Measurements from ENCODE around the gene SLX4IP. TPM values are rescaled to one million over a fixed set of nuclear protein-coding genes. Genes with fewer than 3 reads are reported as not detected.

The SLX4IP gene
- total RNA-seq, 2 donors from 2014 or later, result 1.8 to 3.3 TPM

DNA sequence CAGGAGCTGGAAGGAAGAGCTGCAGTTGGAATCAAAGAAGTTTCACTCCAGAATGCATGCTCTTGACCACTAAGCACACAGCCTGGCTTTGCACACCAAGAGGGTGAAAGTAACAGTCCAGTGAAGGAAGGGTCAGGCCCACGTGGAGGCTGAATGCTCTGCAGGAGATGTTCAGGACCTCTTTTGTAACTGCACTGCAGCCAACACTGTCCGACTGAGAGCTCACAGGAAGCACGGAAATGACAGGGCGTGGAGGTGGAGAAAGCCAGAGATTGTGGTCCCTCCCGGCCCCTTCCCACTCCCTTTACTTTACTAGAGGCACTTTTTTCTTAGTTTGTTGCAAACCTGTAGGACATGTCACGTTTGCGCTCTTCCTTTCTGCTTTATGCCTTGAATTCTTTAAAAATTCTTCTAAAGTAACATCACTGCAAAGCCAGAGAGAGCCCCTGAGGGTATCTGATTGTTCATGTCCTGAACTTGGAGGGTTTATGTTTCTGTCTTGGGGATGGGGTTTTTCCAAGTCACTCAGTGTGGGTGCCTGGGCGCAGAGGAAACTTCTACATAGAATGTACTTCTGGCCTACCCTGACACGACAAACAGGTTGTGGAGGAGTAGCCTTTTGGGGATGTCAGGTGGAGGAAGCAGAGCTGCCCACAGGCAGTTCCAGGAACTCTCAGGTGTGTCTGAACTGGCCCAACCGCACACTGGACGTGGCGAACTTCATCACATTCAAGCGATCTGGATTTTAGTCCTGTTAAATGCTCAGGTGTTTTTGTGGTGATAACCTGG, 197.8 kb downstream of the SLX4IP start:
- intact Hi-C loops (cut with DNase I), result no loop called here
- no peak for DNase-seq (ENCODE audit: low spot score)

DNA sequence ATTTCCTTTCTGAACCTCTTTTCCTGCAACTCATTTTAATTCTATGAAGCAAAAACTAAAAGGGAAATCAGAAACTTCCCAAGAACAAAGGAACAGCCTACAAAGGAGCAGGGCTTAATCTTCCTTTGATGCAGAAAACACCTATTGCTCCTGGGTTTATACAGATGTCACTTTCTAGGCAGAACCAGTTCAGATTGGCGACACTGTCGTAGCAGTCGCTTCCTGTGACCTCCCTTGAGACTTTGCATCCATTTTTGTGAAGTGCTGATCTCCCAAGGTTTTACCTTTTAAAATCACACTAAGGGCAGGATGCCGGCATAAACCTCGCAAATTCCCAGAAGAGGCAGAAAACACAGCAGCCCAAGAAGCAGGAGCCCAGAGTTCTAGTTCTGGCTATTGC, 198.6 kb downstream of the SLX4IP start:
- no peak for DNase-seq (ENCODE audit: low spot score)
- intact Hi-C loops (cut with DNase I), result no loop called here

DNA sequence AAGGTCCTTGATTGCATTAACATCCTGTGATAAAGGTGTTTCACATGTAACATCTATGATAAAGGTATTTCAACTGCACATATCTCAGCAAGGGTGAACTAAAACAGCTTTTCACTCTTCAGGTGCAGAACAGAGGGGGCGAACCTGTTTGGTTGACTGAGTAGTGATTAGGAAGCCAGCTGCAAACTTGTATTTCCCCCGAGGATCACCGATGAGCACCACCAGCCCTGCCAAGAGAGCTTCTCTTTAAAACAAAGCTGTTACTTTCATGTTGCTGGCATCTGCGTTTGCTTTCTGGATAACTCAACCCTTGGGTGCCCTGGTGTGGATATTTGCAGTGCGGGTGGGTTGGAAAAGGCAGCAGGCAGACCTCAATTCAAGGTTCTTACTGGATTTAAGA, 199.1 kb downstream of the SLX4IP start:
- no peak for DNase-seq (ENCODE audit: low spot score)
- intact Hi-C loops (cut with DNase I), result no loop called here

DNA sequence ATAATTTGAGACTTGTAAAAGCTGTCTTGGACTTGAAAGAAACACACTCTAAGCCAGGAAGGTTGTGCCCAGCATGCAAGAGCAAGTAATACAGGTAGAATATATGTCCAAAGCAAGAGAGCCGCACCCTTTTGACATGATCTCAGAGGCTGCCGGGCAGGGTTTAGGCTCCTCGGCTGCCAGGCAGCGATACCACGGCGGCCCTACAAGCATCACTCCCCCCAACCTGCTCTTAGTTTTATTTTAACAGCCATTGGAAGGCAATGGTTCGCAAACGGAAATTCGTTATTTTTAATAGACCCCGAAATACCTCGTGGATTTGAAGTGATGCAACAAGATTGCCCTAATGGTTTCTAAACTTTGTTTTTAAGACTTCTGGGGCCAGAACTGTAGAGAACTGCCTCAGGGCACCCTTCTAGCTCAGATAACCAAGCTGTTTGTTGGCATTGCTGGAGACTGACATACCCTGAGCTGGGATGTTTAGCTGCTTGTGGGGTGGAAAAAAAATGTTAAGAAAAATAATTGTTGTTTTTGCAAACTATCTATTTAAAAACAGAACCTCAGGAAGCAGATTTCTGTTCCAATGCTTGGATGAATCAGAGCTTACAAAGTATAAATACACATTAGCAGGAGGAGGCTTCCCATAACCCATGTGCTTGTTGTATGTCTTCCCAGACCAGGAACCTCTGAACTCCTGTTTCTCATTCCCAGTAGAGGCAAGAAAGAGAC, 199.7 kb downstream of the SLX4IP start:
- intact Hi-C loops (cut with DNase I), result no loop called here
- DNase-seq (ENCODE audit: low spot score), result no peak

DNA sequence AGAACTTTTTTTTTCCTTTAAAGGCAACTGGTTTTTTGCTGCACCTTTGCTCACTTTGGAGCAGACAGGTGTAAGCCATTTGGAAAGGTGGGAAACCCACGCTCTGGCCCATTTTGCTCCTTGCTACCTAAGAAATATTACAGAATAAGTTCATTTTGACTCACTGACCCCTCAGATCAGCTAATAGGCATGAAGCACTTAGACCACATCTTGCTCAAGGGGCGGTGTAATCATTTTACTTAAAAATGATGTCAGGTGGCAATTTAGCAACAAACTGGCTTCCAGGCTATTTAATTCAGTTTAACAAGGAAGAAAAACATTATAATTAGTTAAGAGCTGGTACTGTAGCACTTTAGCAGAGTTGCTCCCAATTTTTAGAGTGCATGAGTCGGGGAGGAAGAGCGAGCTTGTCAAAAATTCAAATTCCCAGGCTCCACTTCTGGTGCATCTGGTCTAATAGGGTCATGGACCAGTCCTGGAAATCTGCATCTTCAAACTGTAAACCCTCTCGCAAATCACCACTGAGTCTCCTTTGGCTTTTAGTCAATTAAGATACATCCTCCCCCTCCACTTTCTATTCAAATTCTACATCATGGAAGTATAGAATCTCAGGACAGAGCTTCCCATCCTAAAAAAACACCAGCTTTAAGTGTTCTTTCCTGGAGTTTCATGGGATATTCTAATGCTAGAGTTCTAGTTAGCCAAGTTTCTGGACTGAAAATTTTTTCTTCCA, 200.5 kb downstream of the SLX4IP start:
- DNase-seq (ENCODE audit: low spot score), result no peak
- intact Hi-C loops (cut with DNase I), result no loop called here

DNA sequence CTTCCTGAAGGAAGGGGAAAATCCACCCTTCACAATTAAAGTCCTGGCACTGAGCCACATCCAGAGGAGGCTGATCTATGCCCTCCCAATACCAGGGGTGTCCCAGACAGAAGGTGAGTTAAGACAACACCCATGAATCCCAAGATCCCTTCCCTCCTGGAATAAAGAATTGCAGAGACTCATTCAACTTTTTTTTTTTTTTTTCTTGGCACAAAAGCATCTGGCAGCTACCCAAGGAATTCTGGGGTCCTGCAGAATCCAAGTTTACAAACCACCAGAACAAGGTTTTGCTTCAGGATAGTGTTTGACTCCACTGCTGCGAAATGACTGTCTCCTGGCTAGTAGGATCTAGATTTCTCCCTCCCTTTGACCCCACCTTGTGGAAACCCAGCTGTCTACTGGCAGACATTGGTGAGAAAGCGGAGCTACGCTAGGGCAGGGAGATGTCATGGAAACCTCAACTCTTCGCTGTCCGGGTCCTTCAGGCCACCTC, 201.3 kb downstream of the SLX4IP start:
- intact Hi-C loops (cut with DNase I), result no loop called here
- no peak for DNase-seq (ENCODE audit: low spot score)

DNA sequence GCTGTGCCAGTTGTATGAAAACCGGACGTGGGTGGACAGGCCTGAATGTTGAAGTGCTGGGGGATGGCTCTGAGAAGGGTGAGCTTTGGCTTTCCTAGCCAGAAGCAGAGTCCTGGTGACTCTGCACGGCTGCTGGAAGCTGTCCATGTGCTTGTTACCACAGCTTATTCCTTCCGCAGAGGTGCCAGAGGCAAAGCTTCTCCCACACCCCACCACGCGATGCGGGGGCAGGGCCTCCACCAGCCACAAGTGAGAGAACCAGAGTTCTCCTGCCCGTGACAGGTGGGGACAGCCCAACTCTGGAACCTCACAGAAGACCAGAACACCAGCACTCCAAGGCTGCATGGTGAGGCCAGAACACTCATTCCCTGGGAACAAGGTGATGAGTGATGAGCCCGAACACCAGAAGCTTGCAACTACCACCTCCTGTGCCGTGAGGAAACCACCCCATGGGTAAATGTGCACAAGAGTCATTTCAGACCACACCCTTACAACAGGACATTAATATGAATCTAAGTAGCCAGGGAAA, 202.0 kb downstream of the SLX4IP start:
- DNase-seq (ENCODE audit: low spot score), result peak; percentile 89
- intact Hi-C loops (cut with DNase I), result no loop called here

DNA sequence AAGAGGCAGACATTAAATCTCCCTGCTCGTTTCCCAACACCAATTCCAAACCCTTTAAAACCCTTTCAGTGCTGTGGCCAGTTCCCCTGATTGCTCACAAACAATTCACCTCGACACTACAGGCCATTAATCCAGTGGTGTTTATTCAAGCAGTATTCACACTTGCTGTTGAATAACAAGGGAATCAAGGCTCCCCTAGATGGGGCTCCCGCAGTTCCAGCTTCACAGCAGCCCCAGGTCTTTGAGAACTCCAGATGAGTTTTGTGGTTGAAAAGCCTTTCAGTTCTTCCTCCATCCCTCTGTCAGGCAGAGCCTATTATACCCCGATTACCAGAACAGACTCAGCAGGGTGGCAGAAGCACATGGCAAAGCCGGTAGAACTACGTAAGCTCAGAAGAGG, 202.5 kb downstream of the SLX4IP start:
- no peak for DNase-seq (ENCODE audit: low spot score)
- intact Hi-C loops (cut with DNase I), result no loop called here

DNA sequence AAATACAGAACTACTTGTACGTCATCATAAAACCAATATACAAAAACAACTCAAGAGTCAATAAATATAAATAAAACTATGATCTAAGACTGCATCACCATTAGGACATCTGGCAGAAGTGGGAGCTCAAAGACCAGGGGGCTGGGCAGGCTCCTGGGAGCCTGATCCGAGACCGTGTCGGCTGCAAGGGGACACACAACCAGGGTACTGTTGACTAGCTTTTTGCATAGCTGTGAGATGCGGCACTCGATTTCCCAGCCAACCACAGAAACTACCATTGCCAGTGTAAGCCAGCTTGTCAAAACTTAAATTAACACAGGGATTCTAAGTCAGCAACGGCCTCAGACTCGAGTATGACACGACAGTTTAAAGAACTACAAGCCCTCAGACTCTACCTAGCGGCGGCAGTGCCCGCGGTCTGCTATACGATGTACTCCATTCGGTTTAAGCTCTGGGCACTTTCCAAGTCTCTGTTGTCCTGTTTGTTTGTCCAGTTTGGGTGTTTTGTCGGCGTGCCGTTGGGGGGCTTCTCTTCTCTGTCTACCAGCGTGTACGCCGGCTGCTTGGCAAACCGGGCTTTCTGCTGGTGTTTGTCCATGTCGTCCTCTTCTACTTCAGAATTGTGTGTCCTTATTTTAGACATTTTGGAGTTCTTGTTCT, 204.1 kb downstream of the SLX4IP start:
- no peak for DNase-seq (ENCODE audit: low spot score)
- intact Hi-C loops (cut with DNase I), result no loop called here

DNA sequence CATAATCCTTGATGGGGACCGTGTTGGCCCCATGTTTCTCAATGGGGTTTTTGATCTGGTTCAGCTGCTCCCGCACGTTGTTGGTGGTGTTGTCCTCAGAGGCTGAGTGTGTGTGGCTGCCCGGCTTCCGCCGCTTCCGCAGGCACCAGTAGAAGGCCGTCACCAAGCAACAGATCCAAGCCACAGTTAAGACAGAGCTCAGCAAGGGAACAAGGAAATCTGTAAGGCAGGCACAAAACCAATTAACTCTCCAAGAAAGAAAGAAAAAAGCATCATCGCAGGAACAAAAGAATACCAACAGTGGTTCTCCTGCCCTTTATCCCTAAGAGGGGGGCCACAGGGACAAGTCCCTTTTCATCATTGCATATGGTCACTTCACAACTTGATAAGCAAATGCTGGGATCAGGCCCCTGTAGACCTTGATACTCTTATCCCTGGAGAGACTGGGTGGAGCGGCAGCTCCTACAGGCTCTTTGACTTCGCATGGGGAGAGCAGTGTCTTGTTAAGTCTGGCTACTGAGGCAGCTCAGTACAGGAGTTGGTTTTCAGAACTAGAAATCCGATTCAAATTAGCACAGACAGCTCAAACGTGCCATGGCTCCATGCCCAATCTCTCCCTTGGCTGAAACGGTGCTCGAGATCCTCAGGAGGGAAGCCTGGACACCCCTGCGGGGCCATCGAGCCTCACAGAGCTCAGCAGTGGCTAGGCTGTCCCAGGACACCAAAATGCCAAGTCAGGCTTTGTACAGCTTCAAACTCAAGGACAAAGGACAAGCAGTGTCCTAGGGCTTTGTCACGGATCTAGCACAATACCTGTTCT, 204.8 kb downstream of the SLX4IP start:
- intact Hi-C loops (cut with DNase I), result no loop called here

DNA sequence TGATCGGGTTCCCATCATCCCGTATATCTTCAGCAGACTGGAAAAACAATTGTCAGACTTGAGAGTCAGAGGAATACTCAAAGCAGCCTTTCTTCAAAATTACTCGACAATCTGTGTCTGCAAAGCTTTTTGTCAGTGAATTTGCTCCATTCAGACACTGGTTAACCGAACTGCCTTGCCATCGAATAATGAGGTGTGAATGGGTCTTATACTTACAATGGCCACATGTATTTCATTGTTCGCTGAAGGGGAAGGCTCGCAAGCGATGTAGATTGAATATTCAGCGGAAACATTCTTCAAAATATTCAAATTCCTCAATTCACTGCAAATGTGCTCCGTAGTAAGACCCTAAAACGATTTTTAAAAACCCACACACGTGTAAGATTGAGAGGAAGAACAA, 205.8 kb downstream of the SLX4IP start:
- no peak for DNase-seq (ENCODE audit: low spot score)
- intact Hi-C loops (cut with DNase I), result no loop called here

More for the DNA sequence above, 204.8 kb downstream of the SLX4IP start:
- no peak for DNase-seq (ENCODE audit: low spot score)

DNA sequence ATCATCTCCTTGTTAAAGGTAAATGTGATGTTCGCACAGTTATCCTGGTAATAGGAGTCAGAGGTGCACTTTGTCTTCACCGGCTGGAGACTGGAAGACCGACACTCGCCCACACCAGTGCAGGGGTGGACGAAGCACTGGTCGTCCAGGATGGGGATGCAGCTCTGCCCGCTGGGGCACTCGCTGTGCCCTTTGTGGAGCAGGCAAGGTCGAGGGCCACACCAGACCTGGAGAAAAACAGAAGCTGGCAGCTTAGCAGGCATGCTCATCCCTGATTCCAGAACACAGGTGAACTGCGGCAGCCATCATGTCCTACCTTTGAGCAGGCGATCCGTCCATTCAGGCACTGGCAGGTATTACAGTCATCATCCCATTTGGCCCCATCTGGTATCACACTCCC, 206.4 kb downstream of the SLX4IP start:
- intact Hi-C loops (cut with DNase I), result no loop called here
- DNase-seq (ENCODE audit: low spot score), result no peak

DNA sequence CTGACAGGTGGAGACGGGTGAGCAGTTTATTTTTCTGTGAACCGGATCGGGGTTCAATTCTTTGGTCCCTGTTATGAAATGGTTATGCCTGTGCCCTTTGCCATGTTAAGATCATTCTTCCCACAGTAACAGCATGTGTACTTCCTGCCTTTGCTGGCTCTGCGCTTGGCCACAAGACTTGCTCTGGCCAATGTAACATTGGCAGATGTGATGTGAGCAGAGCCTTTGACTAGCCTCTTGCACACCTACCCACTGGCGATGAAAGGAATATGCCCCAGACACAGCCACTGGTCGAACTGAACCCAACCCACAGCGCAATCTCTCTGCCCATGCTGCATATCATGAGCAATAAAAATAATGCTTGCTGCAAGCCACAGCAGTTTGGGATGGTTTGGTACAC, 206.8 kb downstream of the SLX4IP start:
- intact Hi-C loops (cut with DNase I), result no loop called here

DNA sequence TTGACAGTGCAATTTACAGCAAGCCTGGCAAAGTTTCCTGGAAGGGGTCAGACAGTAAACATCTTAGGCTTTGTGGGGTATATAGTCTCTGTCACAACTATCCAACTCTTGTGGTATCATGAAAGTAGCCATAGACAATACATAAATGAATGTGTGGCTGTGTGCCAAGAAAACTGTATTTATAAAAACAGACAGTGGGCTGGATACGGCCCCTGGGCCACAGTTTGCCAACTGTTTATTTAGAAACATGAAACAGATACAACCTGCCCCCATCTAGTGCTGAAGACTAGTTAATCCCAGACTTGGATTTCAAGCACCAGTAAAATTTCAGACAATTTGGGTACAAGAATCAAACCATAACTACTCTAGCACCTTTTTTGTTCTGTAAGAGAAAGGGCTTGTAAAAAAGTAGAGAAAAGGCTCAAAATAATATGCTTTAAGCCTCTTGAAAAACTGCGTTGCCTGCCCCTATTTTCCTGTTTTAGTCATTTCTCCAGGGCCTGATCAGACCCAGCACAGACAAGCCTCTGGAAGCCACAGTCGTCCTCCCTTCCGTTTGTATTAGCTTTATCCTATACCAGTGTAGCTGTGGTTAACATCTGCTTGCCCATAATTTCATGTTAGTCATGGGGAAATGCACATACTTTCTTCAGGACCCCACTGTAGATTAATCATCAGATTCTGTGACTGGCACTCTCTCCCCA, 207.9 kb downstream of the SLX4IP start:
- DNase-seq (ENCODE audit: low spot score), result no peak
- intact Hi-C loops (cut with DNase I), result no loop called here

More for the DNA sequence above, 206.8 kb downstream of the SLX4IP start:
- DNase-seq (ENCODE audit: low spot score), result no peak

DNA sequence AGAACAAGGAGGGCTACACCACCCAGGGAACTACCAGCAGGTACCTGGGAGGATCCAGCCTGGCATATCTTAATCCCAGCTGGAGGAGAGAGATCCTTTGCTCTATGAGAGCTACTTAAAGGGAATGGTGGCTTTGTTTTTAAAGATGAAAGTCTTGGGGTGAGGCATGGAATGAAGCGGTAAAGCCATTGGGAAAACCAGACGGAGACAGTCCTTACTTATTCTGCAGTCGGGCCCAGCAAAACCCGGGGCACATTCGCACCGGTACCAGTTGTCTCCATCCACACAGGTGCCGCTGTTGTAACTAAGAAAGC, 208.4 kb downstream of the SLX4IP start:
- intact Hi-C loops (cut with DNase I), result no loop called here
- DNase-seq (ENCODE audit: low spot score), result no peak

DNA sequence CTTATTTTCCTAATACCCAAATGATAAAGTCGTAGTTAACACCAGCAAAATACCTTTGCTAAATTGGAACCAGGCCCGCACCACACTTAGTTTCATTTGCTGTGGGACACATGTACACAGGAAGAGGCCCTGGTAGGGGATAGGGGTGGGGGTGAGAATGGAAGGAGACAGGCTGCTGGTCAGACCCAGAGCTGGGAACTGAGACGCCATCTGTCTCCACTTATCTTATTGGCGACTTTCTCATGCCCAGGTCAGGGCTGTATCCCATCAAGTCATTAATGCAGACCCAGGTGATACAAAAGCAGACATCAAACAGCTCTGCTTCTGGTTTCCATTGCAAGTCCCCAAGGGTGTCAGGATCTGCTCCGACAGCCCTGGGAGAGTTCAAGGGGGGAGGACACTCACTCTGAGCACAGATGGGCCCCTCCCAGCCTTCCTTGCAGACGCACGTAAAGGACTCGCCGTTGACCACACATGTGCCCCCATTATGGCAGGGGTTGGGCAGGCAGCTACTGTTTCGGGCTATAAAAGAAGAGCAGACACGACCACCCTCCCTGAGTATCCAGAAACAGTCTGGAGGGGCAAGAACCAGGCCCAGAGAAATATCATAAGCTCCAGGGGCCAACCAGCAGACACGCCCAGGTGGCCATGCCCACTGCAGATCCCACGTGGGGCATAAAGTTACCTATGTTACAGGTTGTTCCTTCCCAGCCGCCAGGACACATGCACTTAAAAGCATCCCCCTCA, 209.5 kb downstream of the SLX4IP start:
- DNase-seq (ENCODE audit: low spot score), result no peak
- intact Hi-C loops (cut with DNase I), result no loop called here

DNA sequence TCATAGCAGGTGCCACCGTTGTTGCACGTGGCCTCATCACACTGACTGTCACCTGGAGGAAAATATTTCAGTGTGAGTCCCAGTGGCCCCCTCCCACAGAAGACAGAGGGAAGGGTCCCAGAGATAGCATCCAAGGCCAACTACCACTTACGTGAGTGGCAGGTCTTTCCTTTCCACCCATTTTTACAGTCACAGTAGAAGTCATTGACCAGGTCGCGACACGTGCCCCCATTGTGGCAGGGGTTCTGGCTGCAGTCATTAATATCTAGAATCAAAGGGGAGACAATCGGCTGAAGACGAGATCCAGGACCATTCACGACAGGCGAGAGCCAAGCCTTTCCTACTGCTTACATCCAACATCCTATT, 210.1 kb downstream of the SLX4IP start:
- no peak for DNase-seq (ENCODE audit: low spot score)
- intact Hi-C loops (cut with DNase I), result no loop called here

DNA sequence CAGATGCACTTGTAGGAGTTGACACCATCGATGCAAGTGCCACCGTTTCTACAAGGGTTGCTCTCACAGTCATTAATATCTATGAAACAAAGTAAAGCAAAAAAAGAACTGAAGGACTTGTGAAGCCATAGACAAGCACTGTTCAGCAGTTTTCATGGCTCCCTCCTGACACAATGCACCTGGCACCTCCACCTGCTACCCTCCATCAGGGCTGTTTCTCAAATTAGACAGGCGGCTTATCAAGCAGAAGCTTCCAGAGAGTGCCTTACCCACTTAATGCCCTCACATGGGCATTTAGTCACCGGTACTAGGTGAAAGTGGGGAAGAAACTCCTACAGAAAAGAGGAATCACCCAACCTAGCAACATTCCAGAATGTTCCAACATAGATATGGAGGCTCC, 210.9 kb downstream of the SLX4IP start:
- DNase-seq (ENCODE audit: low spot score), result no peak
- intact Hi-C loops (cut with DNase I), result no loop called here

Measured in posterior vena cava (tissue), 2 donors.